NCI-H446 (cell line): Measurements from ENCODE around the gene HRH3.

ENCODE experiments used
- DNase-seq, 2 experiments: peaks; one replicate each; lab custom pipeline; 2025; lab: John Stamatoyannopoulos, UW

Gene HRH3

GRCh38 chr20:62229667-62230066 lies 9.6 kb upstream of the HRH3 start:
- DNase-seq = no peak

- DNase-seq = no peak
These were observed 9.0 kb upstream of the HRH3 start for GRCh38 chr20:62228982-62229545.

- DNase-seq = no peak
These were observed 8.2 kb upstream of the HRH3 start for GRCh38 chr20:62227977-62228958.

DNA sequence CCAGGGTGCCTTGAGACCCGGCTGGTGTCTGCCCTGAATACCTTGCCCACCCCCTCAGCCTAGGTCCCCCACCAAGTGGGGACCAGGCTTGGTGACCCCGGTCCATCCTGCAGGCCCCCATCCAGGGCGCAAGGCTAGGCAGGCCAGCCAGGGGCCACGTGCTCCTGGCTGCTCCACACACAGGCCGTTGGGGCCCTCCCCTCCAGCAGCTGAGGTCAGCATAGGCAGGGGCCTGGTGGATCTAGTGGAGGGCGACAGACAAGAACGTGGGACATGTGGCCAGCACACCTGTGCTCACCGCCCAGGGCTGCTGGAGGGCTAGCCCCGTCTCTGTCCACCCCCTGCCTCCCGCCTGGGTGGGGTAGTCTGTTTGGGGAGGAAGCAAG lies 7.5 kb upstream of the HRH3 start:
- no peak for DNase-seq

- DNase-seq = no peak
These were observed 6.9 kb upstream of the HRH3 start for GRCh38 chr20:62226707-62227590.

DNA sequence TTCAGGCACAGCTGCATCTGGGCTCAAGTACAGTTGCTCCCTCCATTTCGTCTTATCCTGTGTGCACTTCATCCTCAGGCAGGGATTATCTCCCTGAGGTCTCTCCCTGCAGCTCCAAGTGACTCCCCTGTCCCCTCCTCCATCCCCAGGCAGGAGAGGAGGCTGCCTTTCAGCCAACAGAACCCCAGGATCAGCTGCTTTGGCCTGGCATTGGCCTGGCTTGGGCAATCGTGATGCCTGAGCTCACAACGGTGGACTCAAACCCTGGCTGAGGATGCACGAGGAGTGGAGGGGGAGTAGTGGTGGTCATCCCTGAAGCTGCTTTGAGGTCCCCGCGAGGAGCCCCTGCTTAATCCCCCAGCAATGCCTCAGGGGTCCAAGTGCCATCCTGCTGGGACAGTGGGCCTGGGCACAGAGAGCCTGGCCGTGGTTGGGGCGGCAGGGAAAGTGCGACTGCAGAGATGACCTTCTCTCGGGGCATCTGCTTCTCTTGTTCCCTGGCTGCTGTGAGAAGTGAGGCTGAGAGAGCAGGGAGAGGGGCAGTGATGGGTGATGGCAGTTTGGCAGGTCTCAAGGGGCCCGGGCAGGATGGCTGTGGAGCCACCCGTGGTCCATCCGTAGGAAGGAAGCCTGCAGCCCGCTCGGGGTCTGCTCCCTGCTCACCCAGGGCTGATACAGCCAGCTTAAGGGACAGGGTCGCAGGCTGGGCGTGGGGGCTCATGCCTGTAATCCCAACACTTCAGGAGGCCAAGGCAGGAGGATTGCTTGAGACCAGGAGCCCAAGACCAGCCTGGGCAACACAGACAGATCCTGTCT lies 6.0 kb upstream of the HRH3 start:
- no peak for DNase-seq

DNA sequence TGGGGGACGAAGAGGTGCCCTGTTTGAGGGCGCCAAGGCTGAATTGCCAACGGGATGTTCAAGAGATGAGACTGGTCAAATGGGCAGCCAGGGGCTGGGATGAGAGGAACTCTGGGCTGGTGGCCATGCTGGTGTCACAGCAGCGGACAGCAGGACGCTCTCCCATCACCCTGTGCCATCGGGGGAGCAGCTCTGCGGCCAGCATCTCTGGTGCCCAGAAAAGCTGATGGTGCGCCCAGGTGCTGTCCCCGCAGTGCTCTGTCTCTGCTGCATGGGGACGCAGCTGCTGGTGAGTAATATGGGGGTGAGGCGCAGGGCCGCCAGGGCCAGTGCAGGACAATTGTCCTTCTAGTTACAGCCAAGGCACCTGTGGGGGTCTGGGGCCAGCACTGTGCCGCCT lies 4.9 kb upstream of the HRH3 start:
- no peak for DNase-seq

DNA sequence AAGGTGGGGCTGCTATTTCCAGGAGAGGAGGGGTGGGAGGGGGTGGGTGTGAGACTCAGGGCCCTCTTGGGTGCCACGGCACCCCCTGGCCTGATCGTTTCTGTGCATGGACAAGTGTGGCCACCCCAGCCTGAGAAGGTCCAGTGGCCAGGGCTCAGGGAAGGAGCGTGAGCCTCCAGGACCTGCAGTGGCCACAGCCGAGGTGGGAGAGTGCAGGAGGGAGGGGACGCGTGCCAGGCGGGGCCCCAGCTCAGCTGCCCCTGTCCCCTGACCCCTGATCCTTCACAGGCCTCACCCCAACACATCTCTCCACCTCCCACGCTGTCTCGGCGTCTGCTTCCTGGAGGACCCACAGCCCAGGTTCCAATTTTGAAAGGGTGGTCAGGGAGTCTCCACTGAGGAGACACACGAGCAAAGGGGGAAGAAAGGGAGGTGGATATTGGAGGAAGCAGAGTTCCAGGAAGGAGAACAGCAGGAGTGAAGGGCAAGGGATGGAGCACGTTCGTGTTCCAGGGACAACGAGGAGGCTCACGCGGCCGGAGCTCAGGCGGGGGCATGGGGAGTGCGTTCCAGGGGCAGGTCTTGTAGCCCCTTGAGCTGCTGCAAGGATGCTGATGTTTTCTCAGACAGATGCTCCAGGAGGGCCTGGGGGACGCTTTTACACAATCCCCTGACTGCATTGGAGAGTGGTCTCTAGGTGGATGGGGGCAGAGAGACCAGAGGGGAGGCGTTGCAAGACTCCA lies 4.2 kb upstream of the HRH3 start:
- DNase-seq = no peak

DNA sequence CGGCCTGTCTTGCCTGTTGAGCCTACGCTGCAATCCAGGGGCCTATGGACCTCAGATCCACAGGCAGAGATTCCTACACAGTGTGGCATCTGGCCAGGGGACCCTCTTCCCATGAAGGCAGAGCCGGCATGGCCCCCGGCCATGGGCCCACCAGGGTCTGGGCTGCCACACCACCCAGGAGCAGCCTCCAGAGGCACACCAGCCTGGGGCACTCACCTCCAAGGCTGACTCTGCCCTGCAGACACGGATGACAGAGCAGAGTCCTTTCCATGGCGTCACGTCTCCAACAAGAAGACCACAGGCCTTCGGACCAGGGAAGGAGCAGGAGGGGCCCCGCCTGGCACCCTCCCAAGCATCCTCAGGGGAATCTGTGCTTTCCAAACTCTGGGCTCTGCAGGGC lies 3.5 kb upstream of the HRH3 start:
- DNase-seq = no peak

DNA sequence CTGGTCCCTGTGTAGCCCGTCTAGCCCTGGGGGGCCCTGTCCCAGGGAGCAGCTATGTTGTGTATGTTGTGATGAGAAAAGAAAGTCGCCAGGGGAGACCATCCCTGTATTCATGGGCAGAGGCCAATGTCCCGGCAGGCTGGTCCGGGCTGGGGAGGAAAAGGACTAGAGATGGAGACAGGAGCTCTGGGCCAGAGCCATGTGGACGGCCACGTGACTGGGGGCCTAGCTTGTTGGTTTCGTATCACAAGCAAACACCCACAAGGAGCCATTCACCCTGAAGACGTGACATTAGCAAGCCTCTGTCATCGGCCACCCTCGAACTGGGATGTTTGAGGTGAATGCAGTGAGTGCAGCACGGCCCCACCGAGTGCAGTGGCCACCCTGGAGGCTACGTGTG lies 2.9 kb upstream of the HRH3 start:
- DNase-seq = no peak

GRCh38 chr20:62222266-62222850 lies 2.3 kb upstream of the HRH3 start:
- DNase-seq = no peak

GRCh38 chr20:62220666-62221568 lies 839 bp upstream of the HRH3 start:
- no peak for DNase-seq

- DNase-seq = peak in 1 of 2 experiments; percentile 18
These were observed 732 bp downstream of the HRH3 start for GRCh38 chr20:62219101-62219991.

GRCh38 chr20:62217913-62218773 lies 1.9 kb downstream of the HRH3 start:
- no peak for DNase-seq

- DNase-seq = no peak
These were observed 3.2 kb downstream of the HRH3 start for GRCh38 chr20:62216636-62217566.

GRCh38 chr20:62215991-62216635 lies 4.0 kb downstream of the HRH3 start:
- DNase-seq = no peak
